ENCODE data around the gene AAMP. TPM values are rescaled to one million over a fixed set of nuclear protein-coding genes. Genes with fewer than 3 reads are reported as not detected.
A peak's percentile ranks its signal among the peaks of the same experiment; 100 is the strongest.

AAMP gene
- total and polyA plus RNA-seq, 2 experiments from 2014 or later: 273 to 315 TPM

DNA sequence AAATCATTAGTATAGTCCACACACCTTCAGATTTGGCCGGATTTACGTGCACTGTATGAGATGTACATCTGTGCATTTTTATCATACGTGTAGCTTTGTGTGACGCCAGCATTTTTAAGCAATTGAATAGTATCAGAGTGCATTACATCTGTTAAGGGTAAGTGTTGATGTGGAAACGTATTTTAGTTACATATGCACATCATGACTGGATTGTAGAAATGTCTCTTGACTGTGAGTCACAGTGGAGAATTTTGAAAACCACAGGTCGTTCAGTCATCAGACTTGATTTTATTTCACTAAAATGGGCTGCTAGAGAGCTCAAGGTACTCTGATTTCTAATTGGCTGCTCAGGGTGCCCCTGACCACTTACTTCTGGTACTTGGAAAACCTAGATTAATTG is 14.5 kb downstream of the AAMP start:
- DNase-seq (ENCODE audit: low read depth in 1 of 2, low spot score in 1 of 2): peak in 1 of 2 donors; percentile 34
- TF ChIP-seq, protein P1, sequence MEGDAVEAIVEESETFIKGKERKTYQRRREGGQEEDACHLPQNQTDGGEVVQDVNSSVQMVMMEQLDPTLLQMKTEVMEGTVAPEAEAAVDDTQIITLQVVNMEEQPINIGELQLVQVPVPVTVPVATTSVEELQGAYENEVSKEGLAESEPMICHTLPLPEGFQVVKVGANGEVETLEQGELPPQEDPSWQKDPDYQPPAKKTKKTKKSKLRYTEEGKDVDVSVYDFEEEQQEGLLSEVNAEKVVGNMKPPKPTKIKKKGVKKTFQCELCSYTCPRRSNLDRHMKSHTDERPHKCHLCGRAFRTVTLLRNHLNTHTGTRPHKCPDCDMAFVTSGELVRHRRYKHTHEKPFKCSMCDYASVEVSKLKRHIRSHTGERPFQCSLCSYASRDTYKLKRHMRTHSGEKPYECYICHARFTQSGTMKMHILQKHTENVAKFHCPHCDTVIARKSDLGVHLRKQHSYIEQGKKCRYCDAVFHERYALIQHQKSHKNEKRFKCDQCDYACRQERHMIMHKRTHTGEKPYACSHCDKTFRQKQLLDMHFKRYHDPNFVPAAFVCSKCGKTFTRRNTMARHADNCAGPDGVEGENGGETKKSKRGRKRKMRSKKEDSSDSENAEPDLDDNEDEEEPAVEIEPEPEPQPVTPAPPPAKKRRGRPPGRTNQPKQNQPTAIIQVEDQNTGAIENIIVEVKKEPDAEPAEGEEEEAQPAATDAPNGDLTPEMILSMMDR (IDR thresholded peaks at IDR 0.05; ENCODE audit: low read depth, low read length): no peak
- H3K36me3 ChIP-seq: peaks cover 45% of the 10 kb centered on the region

DNA sequence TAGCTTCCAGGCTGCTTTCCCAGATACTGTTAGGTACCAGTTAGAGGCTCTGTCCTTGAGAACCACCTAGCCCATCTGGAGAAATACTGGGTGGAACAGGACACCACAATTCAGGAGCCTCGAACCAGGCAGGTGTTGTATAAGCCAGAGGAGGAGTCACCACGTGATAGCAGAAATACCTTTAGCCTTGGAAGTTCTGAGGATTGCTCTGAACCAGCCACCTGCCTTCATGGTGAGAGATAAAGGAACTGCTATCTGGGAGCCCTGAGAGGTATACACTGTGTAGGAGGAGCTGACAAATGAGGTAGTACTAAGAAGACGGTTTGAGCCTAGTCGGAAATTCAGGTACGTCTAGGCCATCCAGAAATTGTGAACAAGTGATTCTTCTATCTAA is 16.7 kb downstream of the AAMP start:
- peaks cover 15% of the 10 kb centered on the region for H3K4me1 ChIP-seq (ENCODE audit: low read depth)
- TF ChIP-seq, protein P1 (IDR thresholded peaks at IDR 0.05; ENCODE audit: low read depth, low read length): no peak
- H3K36me3 ChIP-seq: peaks cover 66% of the 10 kb centered on the region
- H3K27me3 ChIP-seq: no peaks in the 10 kb centered on the region
- peak overlapping the region; percentile 32 for H3K27ac ChIP-seq
- no peaks in the 10 kb centered on the region for H3K9me3 ChIP-seq (ENCODE audit: low read depth)
- no peak for DNase-seq (ENCODE audit: low read depth in 1 of 2, low spot score in 1 of 2)
- H3K4me3 ChIP-seq: no peak overlapping the region

More for the DNA sequence above, 14.5 kb downstream of the AAMP start:
- H3K27ac ChIP-seq: no peak overlapping the region
- H3K9me3 ChIP-seq (ENCODE audit: low read depth): no peaks in the 10 kb centered on the region
- H3K4me3 ChIP-seq: no peak overlapping the region
- no peaks in the 10 kb centered on the region for H3K27me3 ChIP-seq
- peaks cover 32% of the 10 kb centered on the region for H3K4me1 ChIP-seq (ENCODE audit: low read depth)

- Histone ChIP-seq H3K4me3 (no peak overlapping the region), H3K27ac (peak overlapping the region; percentile 32), H3K9me3 (ENCODE audit: low read depth) (no peaks in the 10 kb centered on the region), H3K4me1 (ENCODE audit: low read depth) (peaks cover 15% of the 10 kb centered on the region), H3K27me3 (no peaks in the 10 kb centered on the region), H3K36me3 (peaks cover 70% of the 10 kb centered on the region)
- TF ChIP-seq, protein P1 (IDR thresholded peaks at IDR 0.05; ENCODE audit: low read depth, low read length): no peak
- no peak for DNase-seq (ENCODE audit: low read depth in 1 of 2, low spot score in 1 of 2)
Measured at GRCh38 chr2:218252509-218253231, 17.3 kb downstream of the AAMP start.

DNA sequence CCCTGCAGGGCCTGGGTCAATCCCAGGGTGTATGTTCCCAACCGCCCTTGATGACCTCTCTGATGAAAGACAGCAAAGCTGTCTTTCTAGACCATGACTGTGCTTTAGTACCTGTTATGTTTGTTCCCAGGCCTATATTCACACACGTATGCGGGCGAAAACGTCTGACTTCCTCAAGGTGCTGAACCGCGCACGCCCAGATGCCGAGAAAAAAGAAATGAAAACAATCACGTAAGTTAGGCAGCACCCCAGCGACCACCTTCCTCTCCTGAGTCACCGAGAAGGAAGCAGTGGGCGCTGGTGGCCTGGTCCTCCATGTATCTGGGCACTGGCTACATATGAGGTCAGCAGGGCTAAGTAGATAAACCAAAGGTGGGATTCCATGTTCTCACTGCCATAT is 20.2 kb downstream of the AAMP start:
- Histone ChIP-seq H3K9me3 (ENCODE audit: low read depth) (no peaks in the 10 kb centered on the region), H3K27me3 (no peaks in the 10 kb centered on the region), H3K4me3 (no peak overlapping the region), H3K27ac (peak overlapping the region; percentile 21), H3K36me3 (peaks cover 67% of the 10 kb centered on the region), H3K4me1 (ENCODE audit: low read depth) (peaks cover 29% of the 10 kb centered on the region)
- TF ChIP-seq, protein P1 (IDR thresholded peaks at IDR 0.05; ENCODE audit: low read depth, low read length): no peak
- DNase-seq (ENCODE audit: low read depth in 1 of 2, low spot score in 1 of 2): no peak

DNA sequence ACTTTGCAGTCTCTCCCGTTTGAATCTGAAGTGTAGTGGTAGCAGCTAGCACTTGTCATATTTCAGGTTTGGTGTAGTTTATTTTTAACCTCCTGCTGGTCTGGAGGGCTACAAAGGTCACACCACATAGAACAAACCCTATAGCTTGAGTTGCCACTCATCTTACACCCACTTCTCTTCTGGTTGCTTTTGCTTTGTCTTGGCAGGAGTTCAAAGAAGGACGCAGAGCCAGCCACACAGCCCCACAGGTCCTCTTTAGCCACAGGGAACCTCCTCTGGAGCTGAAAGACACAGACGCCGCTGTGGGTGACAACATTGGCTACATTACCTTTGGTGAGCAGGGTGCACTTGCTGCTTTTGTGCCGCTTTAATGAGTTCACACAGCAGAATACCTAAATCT is 24.7 kb downstream of the AAMP start:
- DNase-seq (ENCODE audit: low read depth in 1 of 2, low spot score in 1 of 2): peak in 1 of 2 donors; percentile 86
- H3K4me1 ChIP-seq (ENCODE audit: low read depth): peaks cover 39% of the 10 kb centered on the region
- no peaks in the 10 kb centered on the region for H3K27me3 ChIP-seq
- TF ChIP-seq, protein P1 (IDR thresholded peaks at IDR 0.05; ENCODE audit: low read depth, low read length): no peak
- no peaks in the 10 kb centered on the region for H3K9me3 ChIP-seq (ENCODE audit: low read depth)
- H3K27ac ChIP-seq: peak overlapping the region; percentile 84
- H3K36me3 ChIP-seq: peaks cover 44% of the 10 kb centered on the region
- no peak overlapping the region for H3K4me3 ChIP-seq

Data from cardiac muscle cell (in vitro differentiated cells and primary cell).